Naive thymus-derived CD4-positive, alpha-beta T cell (primary cell): ENCODE measurements around the gene HNRNPM. TPM values are rescaled to one million over a fixed set of nuclear protein-coding genes. Genes with fewer than 3 reads are reported as not detected.

Experiments
- ATAC-seq: fragments of 150-1000 bp; cut with Tn5 transposase; 2 replicates; pipeline ENCODE4 v1.10.0; 2021; ENCODE audit warnings: mild to moderate bottlenecking, moderate library complexity
- CTCF ChIA-PET: fragments of 350-600 bp; sonication (Branson Sonifier 250); formaldehyde crosslinking; loops from one replicate; lab custom pipeline; 2021; ENCODE audit warnings: antibody characterized with exemption; lab: Charles Lee
- POLR2A ChIA-PET: fragments of 350-600 bp; sonication (Branson Sonifier 250); formaldehyde crosslinking; loops from one replicate; lab custom pipeline; 2021; ENCODE audit warnings: antibody characterized with exemption, inconsistent platforms; lab: Charles Lee
- DNase-seq, 9 donors: peaks; one replicate each; pipeline versions ENCODE4 v3.0.0 to v3.0.0-alpha.2; 2020 to 2022; ENCODE audit warnings: mixed read lengths in 1 of 9
- H3K27ac ChIP-seq: one replicate; pipeline ENCODE4 v1.7.0; 2013; ENCODE audit warnings: mild to moderate bottlenecking, low read depth, low read length, moderate library complexity
- H3K27me3 ChIP-seq, 2 donors: one replicate each; pipeline ENCODE4 v1.7.0; 2013; ENCODE audit warnings: low read length in 2 of 2, mild to moderate bottlenecking in 2 of 2, moderate library complexity in 2 of 2; ENCODE audit not compliant: control insufficient read depth in 2 of 2, insufficient read depth in 2 of 2
- H3K36me3 ChIP-seq, 3 experiments: 1 replicate in 2 of 3; 2 replicates in 1 of 3; pipeline ENCODE4 v1.7.0; 2013; ENCODE audit warnings: low read length in 3 of 3, mild to moderate bottlenecking in 3 of 3, moderate library complexity in 1 of 3; ENCODE audit not compliant: insufficient read depth in 3 of 3, control insufficient read depth in 2 of 3
- H3K4me1 ChIP-seq, 2 donors: one replicate each; pipeline ENCODE4 v1.7.0; 2013; ENCODE audit warnings: low read length in 2 of 2, mild to moderate bottlenecking in 2 of 2, moderate library complexity in 1 of 2; ENCODE audit not compliant: control insufficient read depth in 2 of 2, insufficient read depth in 2 of 2
- H3K4me3 ChIP-seq: 2 replicates; pipeline ENCODE4 v1.7.0; 2013; ENCODE audit warnings: mild to moderate bottlenecking, low read length
- H3K9me3 ChIP-seq, 3 experiments: 1 replicate in 2 of 3; 2 replicates in 1 of 3; pipeline ENCODE4 v1.7.0; 2013; ENCODE audit warnings: low read length in 3 of 3; ENCODE audit not compliant: control insufficient read depth in 2 of 3
- H3K27ac Mint-ChIP-seq, 9 donors: one replicate each; pipeline ENCODE4 v1.8.0; 2020 to 2022; ENCODE audit warnings: mixed read lengths in 9 of 9, mild to moderate bottlenecking in 8 of 9, moderate library complexity in 5 of 9, inconsistent platforms in 2 of 9
- H3K27me3 Mint-ChIP-seq, 5 donors: one replicate each; pipeline ENCODE4 v1.8.0; 2021 to 2022; ENCODE audit warnings: mixed read lengths in 5 of 5, mild to moderate bottlenecking in 1 of 5
- H3K36me3 Mint-ChIP-seq, 5 donors: one replicate each; pipeline ENCODE4 v1.8.0; 2020 to 2022; ENCODE audit warnings: mixed read lengths in 5 of 5, mild to moderate bottlenecking in 3 of 5, inconsistent platforms in 1 of 5
- H3K4me1 Mint-ChIP-seq, 7 donors: one replicate each; pipeline ENCODE4 v1.8.0; 2020 to 2022; ENCODE audit warnings: mixed read lengths in 7 of 7, mild to moderate bottlenecking in 3 of 7, inconsistent platforms in 1 of 7
- H3K4me3 Mint-ChIP-seq, 10 donors: one replicate each; pipeline ENCODE4 v1.8.0; 2020 to 2022; ENCODE audit warnings: mild to moderate bottlenecking in 10 of 10, mixed read lengths in 10 of 10, moderate library complexity in 6 of 10, inconsistent platforms in 2 of 10
- H3K9me3 Mint-ChIP-seq, 11 donors: one replicate each; pipeline ENCODE4 v1.8.0; 2020 to 2022; ENCODE audit warnings: mixed read lengths in 11 of 11, mild to moderate bottlenecking in 4 of 11, inconsistent platforms in 1 of 11, moderate library complexity in 1 of 11
- intact Hi-C, 2 donors: fragments of 100-400 bp; cut with micrococcal nuclease; formaldehyde crosslinking; loops; one replicate each; pipeline ENCODE4 v1.15.1; 2023
- polyA plus RNA-seq, 2 donors: library from polyadenylated mRNA; unstranded; fragments of 300-500 nt; fragmentation: Illumina TruSeq; gene quantifications; one replicate each; pipeline ENCODE4 v1.2.3, GENCODE V29; 2021
- total RNA-seq, 6 experiments: library from RNA in 5 of 6; stranded (reverse) in 5 of 6; gene quantifications; 1 replicate in 5 of 6; 2 replicates in 1 of 6; pipeline ENCODE4 v1.2.3 and lab custom pipeline; 2021 to 2026

The HNRNPM gene
- total and polyA plus RNA-seq, 7 experiments from 2014 or later: 175 to 378 (median 272) TPM

DNA sequence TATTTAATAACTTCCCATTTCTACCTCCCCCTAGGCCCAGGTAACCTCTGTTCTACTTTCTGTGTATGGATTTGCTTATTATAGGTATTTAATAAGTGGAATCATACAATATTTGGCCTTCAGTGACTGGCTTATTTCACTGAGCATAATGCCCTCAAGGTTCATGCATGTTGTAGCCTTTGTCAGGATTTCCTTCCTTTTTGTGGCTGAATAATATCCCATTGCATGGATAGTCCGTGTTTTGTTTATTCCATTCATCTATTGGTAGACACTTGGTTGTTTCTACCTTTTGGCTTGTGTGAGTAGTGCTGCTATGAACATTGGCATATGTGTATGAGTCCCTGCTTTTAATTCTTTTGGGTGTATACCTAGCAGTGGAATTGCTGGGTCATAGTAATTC, 9.4 kb downstream of the HNRNPM start:
- peaks cover 0 to 24% (median 13%) of the 10 kb centered on the region in 5 donors for H3K36me3 Mint-ChIP-seq
- H3K4me3 Mint-ChIP-seq: peak overlapping the region in 8 of 10 donors; percentile 4 to 71 (median 52)
- ChIA-PET POLR2A (no interaction called here), CTCF (no interaction called here)
- H3K4me1 ChIP-seq: peaks cover 38 to 43% of the 10 kb centered on the region in 2 donors
- DNase-seq (no peak), ATAC-seq (no peak)
- peak overlapping the region in 6 of 9 donors; percentile 9 to 65 (median 36) for H3K27ac Mint-ChIP-seq
- H3K9me3 Mint-ChIP-seq: no peaks in the 10 kb centered on the region
- H3K27me3 ChIP-seq: no peaks in the 10 kb centered on the region
- peaks cover 68 to 93% (median 89%) of the 10 kb centered on the region in 7 donors for H3K4me1 Mint-ChIP-seq
- no peaks in the 10 kb centered on the region for H3K27me3 Mint-ChIP-seq
- H3K36me3 ChIP-seq: peaks cover 16 to 66% (median 20%) of the 10 kb centered on the region in 3 experiments
- H3K4me3 ChIP-seq: no peak overlapping the region
- intact Hi-C loops: no loop called here
- H3K9me3 ChIP-seq: no peaks in the 10 kb centered on the region
- no peak overlapping the region for H3K27ac ChIP-seq

DNA sequence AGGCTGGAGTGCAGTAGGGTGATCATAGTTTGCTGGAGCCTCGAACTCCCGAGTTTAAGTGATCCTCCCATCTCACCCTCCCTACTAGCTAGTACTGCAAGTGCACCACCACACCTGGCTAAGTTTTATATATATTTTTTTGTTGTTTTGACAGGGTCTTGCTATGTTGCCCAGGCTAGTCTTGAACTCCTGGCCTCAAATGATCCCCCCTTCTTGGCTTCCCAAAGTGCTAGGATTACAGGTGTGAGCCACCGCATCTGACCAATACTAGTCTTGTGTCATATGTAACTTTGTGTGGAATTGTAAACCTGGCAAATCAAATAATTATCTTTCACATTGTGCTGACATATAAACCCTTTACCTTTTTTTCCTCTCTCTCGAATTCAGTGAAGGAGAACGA, 10.2 kb downstream of the HNRNPM start:
- peaks cover 71 to 95% (median 92%) of the 10 kb centered on the region in 7 donors for H3K4me1 Mint-ChIP-seq
- Histone ChIP-seq H3K36me3 (peaks cover 16 to 70% (median 20%) of the 10 kb centered on the region in 3 experiments), H3K9me3 (no peaks in the 10 kb centered on the region), H3K27ac (peak overlapping the region; percentile 9), H3K4me3 (no peak overlapping the region), H3K4me1 (peaks cover 32 to 37% of the 10 kb centered on the region in 2 donors), H3K27me3 (no peaks in the 10 kb centered on the region)
- peaks cover 0 to 31% (median 13%) of the 10 kb centered on the region in 5 donors for H3K36me3 Mint-ChIP-seq
- ATAC-seq (no peak), DNase-seq (no peak)
- no peaks in the 10 kb centered on the region for H3K27me3 Mint-ChIP-seq
- H3K4me3 Mint-ChIP-seq: peak overlapping the region in 7 of 10 donors; percentile 6 to 71 (median 27)
- H3K27ac Mint-ChIP-seq: peak overlapping the region in 6 of 9 donors; percentile 25 to 68 (median 46)
- intact Hi-C loops: no loop called here
- CTCF ChIA-PET: no interaction called here
- POLR2A ChIA-PET: no interaction called here
- no peaks in the 10 kb centered on the region for H3K9me3 Mint-ChIP-seq

GRCh38 chr19:8456064-8456463, 11.3 kb downstream of the HNRNPM start:
- Mint-ChIP-seq H3K9me3 (no peaks in the 10 kb centered on the region), H3K36me3 (peaks cover 0 to 34% (median 13%) of the 10 kb centered on the region in 5 donors), H3K27me3 (no peaks in the 10 kb centered on the region), H3K4me3 (peak overlapping the region in 3 of 10 donors; percentile 7 to 59 (median 20)), H3K27ac (peak overlapping the region in 5 of 9 donors; percentile 3 to 62 (median 38)), H3K4me1 (peaks cover 72 to 100% (median 97%) of the 10 kb centered on the region in 7 donors)
- peak; percentile 39 for ATAC-seq
- DNase-seq: no peak
- H3K27me3 ChIP-seq: no peaks in the 10 kb centered on the region
- CTCF ChIA-PET: interaction anchor here (0.6 to 0.9 kb wide), 4 partner anchors 9 to 123 kb away, joined by 3 to 6 read pairs (median 4); no protein-coding TSS in a partner anchor
- no peaks in the 10 kb centered on the region for H3K9me3 ChIP-seq
- intact Hi-C loops: no loop called here
- POLR2A ChIA-PET: interaction anchor here (0.9 kb wide), 1 partner anchor 10 kb away, joined by 3 read pairs; no protein-coding TSS in a partner anchor
- no peak overlapping the region for H3K27ac ChIP-seq
- no peak overlapping the region for H3K4me3 ChIP-seq
- H3K36me3 ChIP-seq: peaks cover 16 to 78% (median 20%) of the 10 kb centered on the region in 3 experiments
- peaks cover 28 to 34% of the 10 kb centered on the region in 2 donors for H3K4me1 ChIP-seq

GRCh38 chr19:8457209-8457608, 12.4 kb downstream of the HNRNPM start:
- H3K27me3 ChIP-seq: no peaks in the 10 kb centered on the region
- H3K36me3 ChIP-seq: peaks cover 13 to 79% (median 23%) of the 10 kb centered on the region in 3 experiments
- H3K9me3 ChIP-seq: no peaks in the 10 kb centered on the region
- Mint-ChIP-seq H3K4me3 (peak overlapping the region in 2 of 10 donors; percentile 8 to 23), H3K9me3 (no peaks in the 10 kb centered on the region), H3K4me1 (peaks cover 66 to 99% (median 97%) of the 10 kb centered on the region in 7 donors), H3K27ac (peak overlapping the region in 1 of 9 donors; percentile 8), H3K27me3 (no peaks in the 10 kb centered on the region), H3K36me3 (peaks cover 0 to 34% (median 13%) of the 10 kb centered on the region in 5 donors)
- H3K4me1 ChIP-seq: peaks cover 17 to 28% of the 10 kb centered on the region in 2 donors
- POLR2A ChIA-PET: no interaction called here
- CTCF ChIA-PET: no interaction called here
- DNase-seq (no peak), ATAC-seq (no peak)
- intact Hi-C loops: no loop called here
- H3K27ac ChIP-seq: no peak overlapping the region
- no peak overlapping the region for H3K4me3 ChIP-seq

- Histone ChIP-seq H3K27ac (peak overlapping the region; percentile 11), H3K9me3 (no peaks in the 10 kb centered on the region), H3K4me3 (no peak overlapping the region), H3K4me1 (peaks cover 12 to 22% of the 10 kb centered on the region in 2 donors), H3K36me3 (peaks cover 13 to 81% (median 27%) of the 10 kb centered on the region in 3 experiments), H3K27me3 (no peaks in the 10 kb centered on the region)
- DNase-seq (no peak), ATAC-seq (no peak)
- H3K36me3 Mint-ChIP-seq: peaks cover 0 to 36% (median 12%) of the 10 kb centered on the region in 5 donors
- H3K9me3 Mint-ChIP-seq: no peaks in the 10 kb centered on the region
- POLR2A ChIA-PET: interaction anchor here (0.6 to 1.1 kb wide), 3 partner anchors 10 to 16 kb away, joined by 3 to 10 read pairs (median 6); no protein-coding TSS in a partner anchor
- intact Hi-C loops: no loop called here
- peak overlapping the region in 2 of 9 donors; percentile 1 to 18 for H3K27ac Mint-ChIP-seq
- CTCF ChIA-PET: interaction anchor here (0.6 kb wide), 1 partner anchor 105 kb away, joined by 4 read pairs; no protein-coding TSS in a partner anchor
- H3K4me3 Mint-ChIP-seq: no peak overlapping the region
- peaks cover 62 to 99% (median 97%) of the 10 kb centered on the region in 7 donors for H3K4me1 Mint-ChIP-seq
- H3K27me3 Mint-ChIP-seq: no peaks in the 10 kb centered on the region
Observed at GRCh38 chr19:8457827-8458226, 13.1 kb downstream of the HNRNPM start.

- Histone ChIP-seq H3K27me3 (no peaks in the 10 kb centered on the region), H3K27ac (no peak overlapping the region), H3K4me1 (peaks cover 11 to 20% of the 10 kb centered on the region in 2 donors), H3K9me3 (no peaks in the 10 kb centered on the region), H3K4me3 (no peak overlapping the region), H3K36me3 (peaks cover 13 to 82% (median 27%) of the 10 kb centered on the region in 3 experiments)
- Mint-ChIP-seq H3K4me3 (peak overlapping the region in 2 of 10 donors; percentile 4 to 30), H3K36me3 (peaks cover 1 to 40% (median 13%) of the 10 kb centered on the region in 5 donors), H3K27me3 (no peaks in the 10 kb centered on the region), H3K27ac (peak overlapping the region in 5 of 9 donors; percentile 1 to 79 (median 18)), H3K4me1 (peaks cover 65 to 99% (median 97%) of the 10 kb centered on the region in 7 donors), H3K9me3 (no peaks in the 10 kb centered on the region)
- no peak for ATAC-seq
- no peak for DNase-seq
- POLR2A ChIA-PET: interaction anchor here (0.6 to 1.1 kb wide), 3 partner anchors 10 to 17 kb away, joined by 3 to 10 read pairs (median 6); no protein-coding TSS in a partner anchor
- CTCF ChIA-PET: no interaction called here
- intact Hi-C loops: no loop called here
Observed at GRCh38 chr19:8458380-8458779, 13.6 kb downstream of the HNRNPM start.
